ENCODE measurements around the gene SPSB3.

SPSB3 gene

GRCh38 chr16:1731603-1732002, 50.8 kb downstream of the SPSB3 start:
- Histone ChIP-seq H3K4me1 (ENCODE audit: control insufficient read depth, insufficient read depth, low read length) (no peaks in the 10 kb centered on the region), H3K36me3 (ENCODE audit: control insufficient read depth, insufficient read depth, low read length) (peaks cover 8% of the 10 kb centered on the region), H3K9ac (ENCODE audit: low read length) (no peak overlapping the region), H3K4me3 (ENCODE audit: low read length) (no peak overlapping the region), H3K27me3 (ENCODE audit: control insufficient read depth, insufficient read depth, low read length) (no peaks in the 10 kb centered on the region), H3K9me3 (ENCODE audit: control insufficient read depth, low read length) (no peaks in the 10 kb centered on the region)

GRCh38 chr16:1731073-1731472, 51.3 kb downstream of the SPSB3 start:
- Histone ChIP-seq H3K36me3 (ENCODE audit: control insufficient read depth, insufficient read depth, low read length) (peaks cover 8% of the 10 kb centered on the region), H3K27me3 (ENCODE audit: control insufficient read depth, insufficient read depth, low read length) (no peaks in the 10 kb centered on the region), H3K9me3 (ENCODE audit: control insufficient read depth, low read length) (no peaks in the 10 kb centered on the region), H3K4me1 (ENCODE audit: control insufficient read depth, insufficient read depth, low read length) (no peaks in the 10 kb centered on the region), H3K4me3 (ENCODE audit: low read length) (no peak overlapping the region), H3K9ac (ENCODE audit: low read length) (no peak overlapping the region)

- no peak overlapping the region for H3K9ac ChIP-seq (ENCODE audit: low read length)
- no peaks in the 10 kb centered on the region for H3K9me3 ChIP-seq (ENCODE audit: control insufficient read depth, low read length)
- no peak overlapping the region for H3K4me3 ChIP-seq (ENCODE audit: low read length)
- H3K27me3 ChIP-seq (ENCODE audit: control insufficient read depth, insufficient read depth, low read length), result no peaks in the 10 kb centered on the region
- H3K4me1 ChIP-seq (ENCODE audit: control insufficient read depth, insufficient read depth, low read length), result no peaks in the 10 kb centered on the region
- peaks cover 8% of the 10 kb centered on the region for H3K36me3 ChIP-seq (ENCODE audit: control insufficient read depth, insufficient read depth, low read length)
Observed at GRCh38 chr16:1729445-1729844, 52.9 kb downstream of the SPSB3 start.

- H3K4me3 ChIP-seq (ENCODE audit: low read length), result no peak overlapping the region
- H3K36me3 ChIP-seq (ENCODE audit: control insufficient read depth, insufficient read depth, low read length), result peaks cover 8% of the 10 kb centered on the region
- no peaks in the 10 kb centered on the region for H3K4me1 ChIP-seq (ENCODE audit: control insufficient read depth, insufficient read depth, low read length)
- no peaks in the 10 kb centered on the region for H3K9me3 ChIP-seq (ENCODE audit: control insufficient read depth, low read length)
- no peaks in the 10 kb centered on the region for H3K27me3 ChIP-seq (ENCODE audit: control insufficient read depth, insufficient read depth, low read length)
- H3K9ac ChIP-seq (ENCODE audit: low read length), result no peak overlapping the region
Observed at GRCh38 chr16:1729026-1729425, 53.3 kb downstream of the SPSB3 start.

- H3K4me1 ChIP-seq (ENCODE audit: control insufficient read depth, insufficient read depth, low read length), result peaks cover 6% of the 10 kb centered on the region
- no peaks in the 10 kb centered on the region for H3K27me3 ChIP-seq (ENCODE audit: control insufficient read depth, insufficient read depth, low read length)
- H3K9me3 ChIP-seq (ENCODE audit: control insufficient read depth, low read length), result no peaks in the 10 kb centered on the region
- no peak overlapping the region for H3K9ac ChIP-seq (ENCODE audit: low read length)
- no peak overlapping the region for H3K4me3 ChIP-seq (ENCODE audit: low read length)
- H3K36me3 ChIP-seq (ENCODE audit: control insufficient read depth, insufficient read depth, low read length), result peaks cover 8% of the 10 kb centered on the region
Observed at GRCh38 chr16:1727651-1728624, 54.4 kb downstream of the SPSB3 start.
